NCI-H187 treated with DMSO at 0.1 percent for 48 hours (cell line): Measurements from ENCODE around the gene KCNJ15.
"Not testable (repeated sequence)": the region's sequence is repeated elsewhere in the genome, so short reads cannot be mapped to it uniquely, and the experiment has no call there.

ENCODE experiments used
- DNase-seq: peaks from one replicate; lab custom pipeline; 2025; lab: John Stamatoyannopoulos, UW

The KCNJ15 gene

GRCh38 chr21:38244885-38245869 lies 11.6 kb upstream of the KCNJ15 start:
- DNase-seq = no peak

GRCh38 chr21:38246511-38246910 lies 10.3 kb upstream of the KCNJ15 start:
- DNase-seq = no peak

- DNase-seq = not testable (repeated sequence)
These were observed 9.7 kb upstream of the KCNJ15 start for GRCh38 chr21:38247054-38247453.

- DNase-seq = no peak
These were observed 8.9 kb upstream of the KCNJ15 start for GRCh38 chr21:38247738-38248510.

- DNase-seq = no peak
These were observed 7.5 kb upstream of the KCNJ15 start for GRCh38 chr21:38249256-38249655.

GRCh38 chr21:38249696-38250278 lies 7.0 kb upstream of the KCNJ15 start:
- DNase-seq = no peak

- DNase-seq = no peak
These were observed 5.8 kb upstream of the KCNJ15 start for GRCh38 chr21:38250991-38251418.

GRCh38 chr21:38254970-38255369 lies 1.8 kb upstream of the KCNJ15 start:
- no peak for DNase-seq

- DNase-seq = no peak
These were observed 1.1 kb upstream of the KCNJ15 start for GRCh38 chr21:38255571-38256117.

GRCh38 chr21:38257667-38258066 lies 876 bp downstream of the KCNJ15 start:
- DNase-seq = no peak

- no peak for DNase-seq
These were observed 2.0 kb downstream of the KCNJ15 start for GRCh38 chr21:38258521-38259485.

- DNase-seq = no peak
These were observed 2.9 kb downstream of the KCNJ15 start for GRCh38 chr21:38259665-38260064.

GRCh38 chr21:38260426-38260825 lies 3.6 kb downstream of the KCNJ15 start:
- no peak for DNase-seq

GRCh38 chr21:38261851-38262250 lies 5.1 kb downstream of the KCNJ15 start:
- DNase-seq = no peak

GRCh38 chr21:38263493-38263892 lies 6.7 kb downstream of the KCNJ15 start:
- DNase-seq = no peak

GRCh38 chr21:38264571-38264970 lies 7.8 kb downstream of the KCNJ15 start:
- no peak for DNase-seq

- DNase-seq = no peak
These were observed 8.4 kb downstream of the KCNJ15 start for GRCh38 chr21:38265166-38265565.

GRCh38 chr21:38266732-38267131 lies 9.9 kb downstream of the KCNJ15 start:
- DNase-seq = no peak

GRCh38 chr21:38267136-38267755 lies 10.5 kb downstream of the KCNJ15 start:
- DNase-seq = no peak
